Measurements from ENCODE around the gene GADD45GIP1.

The GADD45GIP1 gene

DNA sequence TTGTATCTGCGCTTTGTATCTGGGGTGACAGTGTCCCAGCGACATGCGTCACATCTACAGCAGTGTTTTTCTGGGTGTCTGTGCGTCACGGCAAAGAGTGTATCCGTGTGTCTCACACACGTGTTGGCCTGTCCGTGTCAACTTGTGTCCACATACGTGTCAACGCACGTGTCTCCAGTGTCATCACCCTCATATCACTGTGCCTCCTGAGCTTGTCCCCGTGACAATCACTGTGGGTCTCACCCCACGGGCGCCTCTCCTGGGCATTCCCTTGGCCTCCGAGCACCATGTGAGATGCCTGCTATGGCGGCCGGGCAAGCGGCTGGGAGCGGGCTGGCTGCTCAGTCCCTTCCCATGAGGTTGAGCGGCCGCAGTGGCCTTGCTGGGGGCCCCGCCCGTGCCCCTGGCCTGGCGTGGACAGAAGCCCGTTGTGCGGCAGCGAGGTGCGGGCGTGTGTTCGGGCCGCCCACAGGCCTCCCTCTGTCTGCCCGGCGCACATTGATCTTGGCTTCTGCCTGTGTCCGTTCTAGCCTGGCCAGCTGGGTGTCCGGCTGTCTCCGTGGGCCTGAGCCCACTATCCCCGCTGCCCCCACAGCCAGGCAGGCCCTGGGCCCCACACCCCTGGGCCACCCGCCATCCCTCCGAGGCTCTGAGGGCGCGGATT lies 44.6 kb upstream of the GADD45GIP1 start:
- no peak overlapping the region for H3K4me3 ChIP-seq (ENCODE audit: low read depth, low read length)
- TF ChIP-seq, protein P1, sequence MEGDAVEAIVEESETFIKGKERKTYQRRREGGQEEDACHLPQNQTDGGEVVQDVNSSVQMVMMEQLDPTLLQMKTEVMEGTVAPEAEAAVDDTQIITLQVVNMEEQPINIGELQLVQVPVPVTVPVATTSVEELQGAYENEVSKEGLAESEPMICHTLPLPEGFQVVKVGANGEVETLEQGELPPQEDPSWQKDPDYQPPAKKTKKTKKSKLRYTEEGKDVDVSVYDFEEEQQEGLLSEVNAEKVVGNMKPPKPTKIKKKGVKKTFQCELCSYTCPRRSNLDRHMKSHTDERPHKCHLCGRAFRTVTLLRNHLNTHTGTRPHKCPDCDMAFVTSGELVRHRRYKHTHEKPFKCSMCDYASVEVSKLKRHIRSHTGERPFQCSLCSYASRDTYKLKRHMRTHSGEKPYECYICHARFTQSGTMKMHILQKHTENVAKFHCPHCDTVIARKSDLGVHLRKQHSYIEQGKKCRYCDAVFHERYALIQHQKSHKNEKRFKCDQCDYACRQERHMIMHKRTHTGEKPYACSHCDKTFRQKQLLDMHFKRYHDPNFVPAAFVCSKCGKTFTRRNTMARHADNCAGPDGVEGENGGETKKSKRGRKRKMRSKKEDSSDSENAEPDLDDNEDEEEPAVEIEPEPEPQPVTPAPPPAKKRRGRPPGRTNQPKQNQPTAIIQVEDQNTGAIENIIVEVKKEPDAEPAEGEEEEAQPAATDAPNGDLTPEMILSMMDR (IDR thresholded peaks at IDR 0.05; ENCODE audit: borderline replicate concordance, insufficient read depth, low read depth, low read length) = no peak

DNA sequence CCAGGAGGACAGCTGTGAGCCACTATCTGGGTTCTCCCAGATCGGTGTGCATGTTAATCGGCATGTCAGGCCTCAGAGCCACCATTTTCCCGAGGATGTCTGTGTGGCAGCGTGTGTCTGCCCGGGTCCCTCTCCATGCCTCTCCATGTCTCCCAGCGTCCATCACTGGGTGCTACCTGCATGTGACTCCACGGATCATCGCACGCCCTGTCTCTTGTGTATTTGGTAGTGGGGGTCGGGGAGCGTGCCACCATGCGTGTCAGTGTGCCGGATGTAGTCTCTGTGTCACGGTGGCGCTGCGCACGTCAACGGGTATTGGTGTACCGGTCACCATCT lies 44.1 kb upstream of the GADD45GIP1 start:
- TF ChIP-seq, protein P1 (IDR thresholded peaks at IDR 0.05; ENCODE audit: borderline replicate concordance, insufficient read depth, low read depth, low read length) = no peak
- no peak overlapping the region for H3K4me3 ChIP-seq (ENCODE audit: low read depth, low read length)

DNA sequence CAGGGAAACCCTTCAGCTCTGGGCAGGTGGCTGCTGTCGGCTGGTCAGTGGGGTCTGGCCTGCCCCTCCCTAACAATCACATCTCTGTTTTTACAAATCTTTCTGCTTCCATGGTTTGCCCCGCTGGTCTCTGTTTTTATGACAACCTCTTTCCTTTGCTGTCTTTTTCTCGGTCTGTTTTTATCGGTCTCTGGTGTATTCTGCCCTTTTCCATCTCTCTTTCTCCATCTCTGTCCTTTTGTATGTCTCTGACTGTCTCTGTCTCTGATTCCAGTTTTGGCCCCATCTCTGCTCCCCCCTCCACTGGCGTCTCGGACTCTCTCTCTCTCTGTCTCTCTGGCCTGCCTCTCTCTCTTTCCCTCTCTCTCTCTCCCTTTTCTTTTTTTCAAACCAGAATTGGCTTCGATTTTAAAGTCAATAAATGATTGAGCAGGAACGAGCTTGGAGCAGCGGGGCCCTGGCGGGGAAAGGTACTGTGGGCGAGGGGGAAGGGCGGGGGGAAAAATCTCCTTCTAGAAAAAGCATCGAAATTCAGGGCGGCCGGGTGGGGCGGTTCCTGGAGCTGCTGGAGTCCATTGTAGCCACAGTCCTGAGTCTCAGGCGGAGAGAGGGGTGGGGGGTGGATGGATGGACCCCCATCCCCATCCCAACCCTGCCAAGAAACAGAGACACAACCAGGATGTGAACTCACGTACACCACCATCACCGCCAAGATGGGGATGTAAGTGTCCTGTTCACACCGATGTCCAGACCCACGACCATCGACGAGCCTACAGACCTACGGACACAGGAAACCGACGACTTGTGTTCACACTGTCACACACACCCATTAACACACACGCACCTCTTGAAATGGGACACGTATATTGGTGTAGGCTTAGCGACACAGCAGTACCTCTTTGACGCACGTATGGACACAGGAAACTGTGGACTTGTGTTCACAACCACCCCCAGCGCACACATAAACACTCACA lies 41.2 kb upstream of the GADD45GIP1 start:
- TF ChIP-seq, protein P1 (IDR thresholded peaks at IDR 0.05; ENCODE audit: borderline replicate concordance, insufficient read depth, low read depth, low read length) = no peak
- H3K4me3 ChIP-seq (ENCODE audit: low read depth, low read length) = no peak overlapping the region

DNA sequence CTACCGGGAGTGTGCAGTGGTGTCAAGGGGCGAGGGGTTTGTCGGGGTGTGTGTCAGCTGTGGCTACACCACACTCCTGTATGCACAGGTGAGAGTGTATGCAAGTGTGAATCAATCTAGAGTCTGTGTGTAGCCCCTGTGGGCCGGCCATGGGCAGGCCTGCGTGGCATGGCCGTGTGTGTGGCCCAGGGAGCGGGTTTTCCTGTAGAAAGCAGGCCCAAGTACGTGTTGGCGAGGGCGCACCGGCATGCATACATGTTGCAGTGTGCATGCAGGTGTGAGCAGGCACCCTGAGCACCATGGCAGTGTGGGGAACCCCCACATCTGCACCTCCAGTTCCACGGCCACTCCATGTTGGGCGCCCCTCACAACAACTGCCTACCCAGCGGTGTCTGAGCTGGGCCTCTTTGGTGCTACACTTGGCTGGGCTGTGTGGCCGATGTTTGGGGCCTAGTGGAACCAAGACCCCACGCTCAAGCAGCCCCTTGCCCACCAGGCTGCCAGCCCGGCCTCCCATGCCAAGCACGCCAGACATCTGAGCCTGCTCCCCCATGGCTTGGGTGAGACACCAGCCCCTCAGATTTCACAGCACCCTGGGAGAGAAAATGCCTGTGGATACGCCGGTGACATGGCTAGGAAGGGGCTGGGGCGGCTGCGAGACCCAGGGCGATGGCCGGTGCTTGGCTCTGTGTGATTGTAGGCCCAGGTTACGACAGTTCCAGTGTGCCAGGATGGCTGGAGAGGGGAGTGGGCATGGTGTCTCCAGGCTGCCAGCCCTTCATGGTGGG lies 40.4 kb upstream of the GADD45GIP1 start:
- TF ChIP-seq, protein P1 (IDR thresholded peaks at IDR 0.05; ENCODE audit: borderline replicate concordance, insufficient read depth, low read depth, low read length) = no peak
- H3K4me3 ChIP-seq (ENCODE audit: low read depth, low read length) = no peak overlapping the region

DNA sequence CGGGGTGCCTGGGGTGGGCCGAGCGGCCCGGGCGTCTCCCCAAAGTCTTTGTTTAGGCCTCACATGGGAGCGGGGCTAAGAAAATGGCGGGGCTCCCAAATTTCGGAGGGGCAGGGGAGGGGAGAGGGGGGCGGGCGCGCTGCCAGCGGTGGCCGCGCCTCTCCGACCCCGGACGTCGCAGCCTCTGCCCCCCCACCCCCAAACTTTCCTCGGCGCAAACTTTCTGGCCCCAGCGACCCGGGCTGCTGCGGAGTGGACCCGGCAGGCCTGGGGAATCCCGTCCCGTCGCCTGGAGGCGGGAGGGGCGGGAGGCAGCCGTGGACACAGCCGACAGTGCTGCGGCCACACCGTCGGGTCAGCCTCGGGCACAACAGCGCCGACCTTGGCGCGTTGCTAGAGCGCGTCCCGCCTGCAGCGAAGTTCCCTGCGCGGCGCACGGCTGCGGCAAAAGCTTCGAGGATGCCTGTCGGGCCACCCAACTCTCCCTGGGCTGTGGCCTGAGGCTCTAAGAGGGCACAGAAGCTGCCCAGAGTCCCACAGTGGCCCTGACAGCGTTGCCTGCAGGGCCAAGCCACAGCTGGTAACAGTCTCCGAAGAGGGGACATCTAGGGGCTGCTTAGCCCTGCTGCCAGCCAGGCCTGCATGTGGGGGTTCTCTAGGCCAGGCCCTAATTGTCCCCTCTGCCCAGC lies 39.5 kb upstream of the GADD45GIP1 start:
- H3K4me3 ChIP-seq (ENCODE audit: low read depth, low read length) = no peak overlapping the region
- TF ChIP-seq, protein P1 (IDR thresholded peaks at IDR 0.05; ENCODE audit: borderline replicate concordance, insufficient read depth, low read depth, low read length) = no peak

DNA sequence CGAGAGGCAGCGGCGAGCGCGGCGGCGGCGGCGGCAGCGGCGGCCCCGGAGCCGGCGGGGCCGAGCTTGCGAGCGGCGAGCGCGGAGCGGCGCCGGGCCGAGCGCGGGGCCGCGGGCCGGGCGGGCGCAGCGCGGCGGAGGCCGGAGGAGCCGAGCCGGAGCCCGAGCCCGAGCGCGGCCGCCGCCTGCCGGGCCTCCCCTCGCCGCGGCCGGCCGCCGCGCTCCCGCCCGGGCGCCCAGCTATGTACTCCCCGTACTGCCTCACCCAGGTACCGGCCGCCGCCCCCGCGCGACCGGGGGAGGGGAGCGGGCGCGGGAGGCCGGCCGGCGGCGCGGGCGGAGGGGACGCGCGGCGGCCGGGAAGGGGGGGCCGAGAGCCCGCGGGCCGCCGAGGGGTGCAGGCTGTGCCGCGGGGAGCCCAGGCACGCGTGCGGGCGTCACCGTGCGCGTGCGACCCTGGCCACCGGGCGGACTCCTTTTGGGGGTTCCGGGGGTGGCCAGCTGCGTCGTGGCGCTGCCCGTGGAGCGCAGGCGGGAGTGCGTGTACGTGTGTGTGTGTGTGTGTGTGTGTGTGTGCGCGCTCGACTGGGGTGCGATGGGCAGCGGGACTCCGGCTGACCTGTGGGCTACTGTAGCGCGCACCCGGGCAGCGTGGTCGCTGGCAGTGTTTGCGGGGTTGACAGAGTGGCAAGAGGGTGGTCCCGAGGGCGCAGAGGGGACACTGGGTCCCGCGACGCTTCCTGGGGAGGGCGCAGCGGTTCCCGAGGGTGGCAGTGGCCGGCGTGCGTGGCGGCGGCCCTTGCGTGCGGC lies 38.8 kb upstream of the GADD45GIP1 start:
- H3K4me3 ChIP-seq (ENCODE audit: low read depth, low read length) = no peak overlapping the region
- TF ChIP-seq, protein P1 (IDR thresholded peaks at IDR 0.05; ENCODE audit: borderline replicate concordance, insufficient read depth, low read depth, low read length) = no peak

Measured in GM12875 (cell line).